ENCODE results near the gene GHITM.
"Not testable (repeated sequence)": the region's sequence is repeated elsewhere in the genome, so short reads cannot be mapped to it uniquely, and the experiment has no call there.

GHITM gene

DNA sequence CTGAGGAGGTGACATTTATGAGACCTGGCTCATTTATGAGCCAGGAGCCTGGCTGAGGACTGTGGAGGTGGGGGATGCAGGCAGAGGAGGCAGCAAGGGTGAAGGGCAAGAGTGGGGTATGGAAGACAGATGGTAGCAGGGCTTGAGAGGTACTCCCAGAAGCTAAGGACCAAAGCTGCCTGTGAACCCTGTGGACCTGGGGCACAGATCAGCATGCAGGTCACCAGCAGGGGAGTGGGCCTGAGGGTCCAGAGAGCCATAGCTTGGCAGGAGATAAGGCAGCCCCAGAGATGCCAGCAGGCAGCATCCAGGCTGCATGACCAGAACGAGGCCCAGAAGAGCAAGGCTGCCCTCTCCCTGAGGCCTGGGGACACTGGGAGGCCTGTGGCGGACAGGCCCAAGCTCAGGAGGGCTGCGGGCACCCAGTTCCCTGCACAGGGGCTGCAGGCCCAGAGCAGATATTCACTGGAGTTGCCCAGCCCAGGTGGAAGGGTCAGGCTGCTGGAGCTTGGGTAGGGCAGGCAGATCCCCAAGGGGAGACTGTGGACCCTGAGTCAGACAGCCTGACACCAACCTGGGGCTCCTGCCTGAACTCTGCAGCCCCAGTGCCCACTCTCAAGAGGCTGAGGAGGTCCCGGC lies 37.6 kb downstream of the GHITM start:
- DNase-seq (ENCODE audit: low read depth): no peak

DNA sequence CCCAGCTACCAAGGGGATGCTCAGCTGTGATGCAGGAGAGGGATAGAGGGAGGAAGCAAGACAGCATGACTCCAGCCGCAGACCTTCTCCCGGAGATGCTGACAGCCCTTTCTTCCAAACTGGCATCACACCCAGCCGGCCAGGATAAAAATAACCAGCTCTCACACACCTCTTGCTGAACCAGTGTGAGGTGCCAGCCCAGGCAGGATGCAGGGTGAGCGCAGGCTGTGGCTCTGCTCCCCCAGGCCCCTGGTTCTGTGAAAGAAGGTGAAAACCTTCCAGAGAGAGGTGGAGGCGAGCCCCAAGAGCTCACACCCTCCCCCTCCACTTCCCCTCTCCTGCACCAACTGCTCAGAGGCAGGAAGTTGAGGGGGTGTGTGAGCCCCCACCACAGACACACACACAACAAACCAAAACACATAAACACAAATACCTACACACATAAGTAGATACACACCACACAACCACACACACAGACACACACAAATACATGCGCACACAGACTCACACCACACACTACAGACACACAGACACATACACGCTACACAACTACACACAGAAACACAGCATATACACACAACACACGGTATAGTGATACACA lies 38.3 kb downstream of the GHITM start:
- peak; percentile 24 for DNase-seq (ENCODE audit: low read depth)

DNA sequence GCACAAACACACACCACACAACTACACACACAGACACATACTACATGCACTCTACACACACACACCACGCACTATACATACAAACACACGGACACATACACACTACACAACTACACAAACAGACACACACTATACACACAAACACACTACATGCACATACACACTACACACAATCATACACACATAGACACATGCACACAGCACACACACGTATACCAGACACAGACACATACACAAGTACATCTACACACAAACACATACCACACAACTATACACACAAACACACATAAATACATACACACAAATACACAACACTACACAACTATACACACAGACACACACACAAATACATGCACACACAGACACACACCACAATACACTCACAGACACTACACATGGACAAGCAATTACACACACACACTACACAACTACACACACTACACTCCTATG lies 38.9 kb downstream of the GHITM start:
- DNase-seq (ENCODE audit: low read depth): no peak

DNA sequence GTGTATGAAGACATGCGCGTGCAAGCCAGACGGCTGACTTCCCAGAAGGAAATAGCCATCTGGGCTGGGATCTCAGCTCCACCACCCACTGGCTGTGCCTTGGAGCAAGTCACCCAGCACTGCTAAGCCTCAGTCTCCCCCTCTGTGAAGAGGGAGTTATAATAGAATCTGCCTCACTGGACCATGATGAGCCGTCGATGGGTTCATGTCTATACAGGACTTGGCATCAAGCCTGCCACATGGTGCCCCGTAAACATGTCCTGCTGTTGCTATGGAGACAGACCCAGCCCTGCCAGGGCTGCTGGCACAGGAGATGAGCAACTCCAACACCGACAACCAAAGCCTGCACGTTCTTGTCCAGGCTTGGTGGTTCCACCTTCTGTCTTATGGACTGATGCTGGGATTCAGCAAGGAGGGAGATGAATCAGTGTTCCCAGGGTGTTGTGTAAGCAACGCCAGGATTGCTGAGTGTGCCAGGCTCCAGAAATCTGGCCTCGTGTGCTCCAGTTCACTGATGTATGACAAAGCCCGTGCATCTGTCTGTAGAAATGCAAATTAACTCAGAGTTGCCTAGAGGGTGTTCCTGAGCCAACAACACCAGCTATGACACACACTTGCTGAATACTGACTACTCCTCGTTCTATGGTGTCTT lies 39.9 kb downstream of the GHITM start:
- no peak for DNase-seq (ENCODE audit: low read depth)

DNA sequence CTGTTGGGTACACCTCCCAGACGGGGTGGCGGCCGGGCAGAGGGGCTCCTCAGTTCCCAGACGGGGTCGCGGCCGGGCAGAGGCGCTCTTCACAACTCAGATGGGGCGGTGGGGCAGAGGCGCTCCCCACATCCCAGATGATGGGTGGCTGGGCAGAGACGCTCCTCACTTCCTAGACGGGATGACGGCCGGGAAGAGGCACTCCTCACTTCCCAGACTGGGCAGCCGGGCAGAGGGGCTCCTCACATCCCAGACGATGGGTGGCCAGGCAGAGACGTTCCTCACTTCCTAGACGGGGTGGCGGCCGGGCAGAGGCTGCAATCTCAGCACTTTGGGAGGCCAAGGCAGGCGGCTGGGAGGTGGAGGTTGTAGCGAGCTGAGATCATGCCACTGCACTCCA lies 41.1 kb downstream of the GHITM start:
- DNase-seq (ENCODE audit: low read depth): not testable (repeated sequence)

DNA sequence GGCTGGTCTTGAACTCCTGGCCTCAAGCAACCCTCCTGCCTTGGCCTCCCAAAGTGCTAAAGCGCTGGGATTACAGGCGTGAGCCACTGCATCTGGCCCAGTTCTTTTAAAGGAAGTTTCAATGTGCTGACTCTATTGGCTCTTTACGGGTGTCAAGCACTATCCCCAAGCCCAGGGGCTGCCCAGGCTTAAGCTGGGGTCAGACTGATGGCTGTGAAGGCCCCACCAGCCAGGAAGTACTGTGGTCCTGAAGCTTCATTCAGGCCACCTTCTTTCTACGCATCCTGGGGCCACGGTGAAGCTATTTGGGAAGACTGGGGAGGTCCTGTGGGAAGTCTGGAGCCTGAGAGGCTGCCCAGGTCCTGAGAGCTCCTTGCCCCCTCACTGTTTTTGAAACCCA lies 42.3 kb downstream of the GHITM start:
- DNase-seq (ENCODE audit: low read depth): no peak

DNA sequence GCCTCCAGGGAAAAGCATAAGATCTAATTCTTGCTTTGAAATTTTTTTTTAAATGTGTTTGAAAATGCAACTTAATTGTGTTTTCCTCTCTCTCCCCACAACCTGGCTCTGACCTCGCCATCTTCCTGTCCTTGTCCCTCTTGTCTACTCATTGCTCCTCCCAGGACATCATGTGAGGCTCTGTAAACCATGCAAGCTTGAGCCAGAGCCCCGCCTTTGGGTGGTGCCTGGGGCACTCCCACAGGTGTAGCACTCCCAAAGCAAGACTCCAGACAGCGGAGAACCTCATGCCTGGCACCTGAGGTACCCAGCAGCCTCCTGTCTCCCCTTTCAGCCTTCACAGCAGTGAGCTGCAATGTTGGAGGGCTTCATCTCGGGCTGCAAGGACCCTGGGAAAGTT lies 45.2 kb downstream of the GHITM start:
- no peak for DNase-seq (ENCODE audit: low read depth)

DNA sequence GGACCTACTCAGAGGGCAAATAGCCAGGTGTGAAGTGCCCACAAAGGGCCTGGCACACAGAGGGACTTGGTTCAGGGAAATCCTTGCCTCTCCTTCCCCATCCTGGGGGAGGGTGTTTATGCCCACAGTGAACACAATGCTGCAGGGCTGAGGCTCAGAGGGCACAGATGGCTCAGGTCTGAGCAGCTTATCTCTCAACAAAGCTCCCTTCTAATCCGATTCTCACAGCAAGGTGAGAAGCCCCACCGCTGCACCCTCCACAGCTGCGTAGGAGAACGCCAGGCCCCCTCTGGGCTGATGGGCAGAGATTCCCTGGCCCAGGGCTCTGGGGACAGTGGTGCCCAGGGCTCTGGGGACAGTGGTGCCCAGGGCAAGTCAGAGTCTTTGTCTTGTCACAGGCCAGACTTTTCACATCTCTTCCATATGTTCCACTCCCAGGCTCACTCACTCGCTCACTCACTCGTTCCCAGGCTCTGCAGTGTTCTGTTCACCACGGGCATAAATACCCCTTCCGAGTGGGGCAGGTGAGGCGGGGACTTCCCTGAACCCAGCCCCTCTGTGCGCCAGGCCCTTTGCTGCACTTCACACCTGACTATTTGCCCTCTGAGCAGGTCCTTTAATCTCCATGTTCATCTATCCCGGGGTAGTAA lies 46.3 kb downstream of the GHITM start:
- no peak for DNase-seq (ENCODE audit: low read depth)

DNA sequence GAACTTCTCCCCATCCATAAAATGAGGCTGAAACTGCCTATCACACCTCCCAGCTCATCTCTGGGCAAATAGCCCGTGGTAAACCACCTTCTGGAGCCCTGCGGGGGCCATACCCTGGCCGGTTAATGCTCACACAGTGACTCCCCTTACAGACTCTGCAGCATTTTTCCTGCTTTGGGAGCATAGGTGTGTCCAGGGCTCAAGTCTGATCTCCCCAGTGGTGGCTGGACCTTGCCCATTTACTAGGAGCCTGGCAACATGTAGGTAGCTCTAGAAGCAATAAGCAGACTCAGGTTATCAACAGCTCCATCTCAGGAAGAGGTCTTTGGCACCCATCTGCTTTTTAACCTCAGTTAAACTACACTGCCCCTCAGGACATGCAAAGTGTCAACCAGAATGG lies 49.5 kb downstream of the GHITM start:
- no peak for DNase-seq (ENCODE audit: low read depth)

DNA sequence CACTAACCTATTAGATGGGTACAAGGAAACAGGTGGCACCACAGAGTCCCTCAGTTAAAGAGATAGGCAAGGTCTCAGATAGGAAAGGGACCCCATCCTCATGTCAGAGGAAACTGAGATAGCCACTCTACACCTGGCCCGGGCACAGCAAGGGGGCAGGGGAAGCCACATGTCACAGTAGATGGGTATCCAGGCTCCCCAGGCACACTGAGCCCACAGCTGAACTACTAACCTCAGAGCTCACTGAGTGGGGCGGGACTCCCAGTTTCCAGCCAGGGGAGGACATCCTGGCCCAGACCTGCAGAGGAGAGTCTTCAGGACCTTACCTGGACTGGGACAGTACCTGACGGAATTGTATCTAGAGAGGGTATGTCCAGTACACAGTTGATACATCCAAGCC lies 51.3 kb downstream of the GHITM start:
- DNase-seq (ENCODE audit: low read depth): no peak

DNA sequence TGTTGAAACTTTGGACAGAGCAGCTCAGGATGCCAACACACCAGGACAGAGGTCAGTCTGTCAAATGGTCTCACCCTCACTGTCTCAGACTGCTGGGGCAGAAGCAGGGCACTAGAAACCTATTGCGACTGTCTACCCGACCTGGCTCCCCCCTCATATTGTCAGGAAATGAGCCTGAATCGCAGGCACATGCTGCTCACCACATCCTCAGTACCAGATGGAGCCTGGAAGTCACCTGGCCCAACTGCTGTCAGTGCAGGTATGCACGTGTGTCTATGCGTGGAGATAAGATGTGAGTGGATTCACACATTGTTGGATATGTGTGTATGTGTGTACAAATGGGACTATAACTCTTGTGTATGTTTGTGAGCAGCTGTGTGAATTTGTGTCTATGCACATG lies 51.8 kb downstream of the GHITM start:
- DNase-seq (ENCODE audit: low read depth): no peak

DNA sequence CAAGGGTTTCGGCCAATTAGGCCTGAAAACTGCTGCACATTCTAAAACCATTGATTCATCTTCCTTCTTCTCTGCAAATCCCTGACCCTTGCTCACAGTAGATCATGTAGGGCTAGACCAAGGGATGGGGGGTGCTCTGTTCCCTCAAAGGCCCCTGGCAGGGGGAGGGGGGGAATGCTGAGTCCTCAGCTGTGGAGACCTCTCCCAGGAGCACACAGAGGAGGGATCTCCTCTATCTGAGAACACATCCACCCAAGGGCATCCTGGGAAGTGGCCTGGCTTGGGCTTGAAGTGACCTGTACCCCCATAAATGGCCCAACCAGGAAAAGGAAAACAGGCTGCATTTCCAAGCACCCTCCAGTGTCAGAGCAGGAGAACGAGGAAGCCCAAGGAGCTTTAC lies 54.0 kb downstream of the GHITM start:
- no peak for DNase-seq (ENCODE audit: low read depth)

DNA sequence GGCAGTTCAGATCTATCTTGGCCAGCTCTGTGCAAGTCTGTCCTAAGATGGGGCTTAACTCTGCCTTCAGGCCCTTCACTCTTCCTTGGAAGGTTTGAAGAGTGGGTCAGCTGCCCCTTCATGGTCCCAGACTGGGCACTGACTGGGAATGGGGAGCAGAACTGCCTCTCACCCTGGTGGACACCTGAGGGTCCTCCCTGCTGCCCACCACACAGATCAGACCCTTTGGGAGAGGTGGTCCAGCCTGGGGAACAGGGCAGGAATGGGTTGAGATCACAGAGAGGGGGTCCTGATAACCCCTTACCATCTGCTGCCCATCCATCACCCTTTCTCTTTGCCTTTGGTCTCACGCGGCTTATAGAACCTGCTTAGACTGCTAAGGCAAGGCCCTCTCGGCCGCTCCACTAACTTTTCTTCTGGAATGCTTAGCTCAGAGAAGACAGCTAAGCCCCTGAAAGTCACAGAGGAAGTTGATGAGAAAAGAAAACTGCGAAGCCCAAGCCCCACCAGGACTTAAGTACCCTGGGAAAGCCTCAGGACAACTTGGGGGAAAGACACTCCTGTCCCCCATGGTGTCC lies 54.6 kb downstream of the GHITM start:
- no peak for DNase-seq (ENCODE audit: low read depth)

DNA sequence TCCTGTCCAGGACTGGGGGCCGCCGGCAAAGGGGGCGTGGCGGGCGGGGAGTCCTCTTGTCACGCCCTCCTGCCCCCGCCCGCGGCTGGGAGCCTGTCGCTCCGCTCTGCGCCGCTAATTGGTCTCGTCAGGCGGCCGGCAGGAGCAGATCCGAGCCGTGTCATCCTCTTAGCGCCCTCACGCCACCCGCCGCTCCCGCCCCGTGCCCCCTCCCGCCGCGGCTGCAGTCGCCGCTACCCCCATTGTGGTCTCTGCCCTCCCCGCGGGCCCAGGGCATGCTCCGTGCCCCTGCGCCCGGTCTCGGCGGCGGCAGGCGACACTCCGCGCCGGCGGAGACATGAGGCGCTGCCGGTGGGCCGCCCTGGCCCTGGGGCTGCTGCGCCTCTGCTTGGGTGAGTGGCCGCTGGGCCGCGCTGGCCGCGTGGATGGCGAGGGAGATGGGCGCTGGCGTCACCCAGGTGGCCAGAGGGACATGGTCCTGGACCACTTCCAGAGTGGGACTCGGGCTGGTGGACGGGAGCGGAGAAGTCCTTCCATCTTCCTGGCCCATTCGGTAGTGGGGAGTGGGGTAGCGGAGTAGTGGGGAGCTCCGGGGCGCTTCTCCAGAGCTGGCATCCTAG lies 55.2 kb downstream of the GHITM start, which contains the start of gene CDHR1:
Gene CDHR1, plus strand, starts transcription at position 114 of the 620 bp plus-strand sequence. Its CDS starts 224 bp downstream, at position 338.
- DNase-seq (ENCODE audit: low read depth): peak; percentile 33

DNA sequence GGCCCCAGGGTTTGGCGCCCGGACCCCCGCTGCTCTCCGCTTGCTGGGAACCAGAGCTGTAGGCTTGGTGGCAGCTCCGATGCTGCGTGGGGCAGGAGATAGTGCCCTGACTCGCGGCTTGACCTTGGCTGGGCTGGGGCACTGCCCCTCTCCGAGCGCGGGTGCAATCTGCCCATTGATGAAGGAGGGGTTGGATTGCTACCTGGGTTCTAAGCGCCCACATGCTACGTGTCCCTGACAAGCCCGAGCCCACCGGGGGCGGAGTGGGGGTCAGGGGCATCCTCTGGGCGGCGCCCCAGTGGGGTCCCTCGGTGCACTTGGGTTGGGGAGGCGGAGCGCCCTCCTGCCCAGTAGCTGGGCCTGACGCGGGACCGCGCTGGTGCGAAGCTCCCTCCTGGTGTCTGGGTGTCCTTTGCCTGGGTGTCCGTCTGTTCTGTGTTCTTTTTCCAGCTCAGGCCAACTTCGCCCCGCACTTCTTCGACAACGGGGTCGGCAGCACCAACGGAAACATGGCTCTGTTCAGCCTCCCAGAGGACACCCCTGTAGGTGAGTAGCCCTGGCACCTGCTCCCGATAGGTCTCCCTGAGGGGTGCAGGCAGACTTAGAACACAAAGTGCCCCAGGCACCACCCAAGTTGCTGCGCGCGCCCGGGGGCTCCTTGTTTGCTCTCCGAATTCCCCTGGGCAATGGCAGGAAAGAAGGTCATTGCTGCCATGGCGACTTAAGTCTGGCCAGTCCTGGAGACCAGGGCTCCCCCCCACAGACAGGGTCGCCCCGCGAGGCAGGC lies 55.9 kb downstream of the GHITM start:
- DNase-seq (ENCODE audit: low read depth): no peak

DNA sequence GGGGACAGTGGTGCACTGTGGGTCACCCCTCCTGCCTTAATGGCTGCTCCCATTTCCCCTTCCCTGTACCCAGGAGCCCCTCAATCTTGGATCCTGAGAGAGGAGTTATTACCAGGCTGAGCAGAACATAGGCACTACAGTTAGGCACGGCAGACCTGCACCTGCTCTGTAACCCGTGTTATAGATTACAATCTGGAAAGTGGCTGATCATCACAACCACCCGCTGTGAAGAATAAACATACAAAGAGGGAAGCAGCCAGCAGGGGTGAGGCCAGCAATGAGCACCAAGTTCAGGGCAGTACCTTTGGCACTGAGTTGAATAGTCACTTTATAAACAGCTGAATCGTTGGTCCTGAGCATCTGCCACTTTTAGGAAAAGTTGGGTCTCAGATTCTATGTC lies 56.8 kb downstream of the GHITM start:
- no peak for DNase-seq (ENCODE audit: low read depth)

DNA sequence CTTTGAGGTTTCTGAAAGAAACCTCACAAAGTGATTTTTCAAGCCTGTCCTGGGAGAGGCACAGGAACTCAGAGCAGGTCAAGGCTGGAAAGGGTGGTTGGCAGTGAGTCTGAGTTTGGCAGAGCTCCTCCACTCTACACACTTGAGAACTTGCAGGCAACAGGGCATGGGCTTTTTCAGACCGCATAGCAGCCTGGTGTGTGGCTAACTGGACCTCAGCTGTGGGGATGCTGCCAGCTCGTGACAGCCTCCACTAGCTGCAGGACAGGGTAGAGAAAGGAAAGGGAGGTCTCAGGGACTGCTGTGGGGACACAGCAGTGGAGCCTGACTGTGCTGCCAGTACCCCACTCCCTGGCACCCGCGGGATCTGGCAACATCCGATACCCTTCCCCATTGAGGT lies 57.6 kb downstream of the GHITM start:
- no peak for DNase-seq (ENCODE audit: low read depth)

DNA sequence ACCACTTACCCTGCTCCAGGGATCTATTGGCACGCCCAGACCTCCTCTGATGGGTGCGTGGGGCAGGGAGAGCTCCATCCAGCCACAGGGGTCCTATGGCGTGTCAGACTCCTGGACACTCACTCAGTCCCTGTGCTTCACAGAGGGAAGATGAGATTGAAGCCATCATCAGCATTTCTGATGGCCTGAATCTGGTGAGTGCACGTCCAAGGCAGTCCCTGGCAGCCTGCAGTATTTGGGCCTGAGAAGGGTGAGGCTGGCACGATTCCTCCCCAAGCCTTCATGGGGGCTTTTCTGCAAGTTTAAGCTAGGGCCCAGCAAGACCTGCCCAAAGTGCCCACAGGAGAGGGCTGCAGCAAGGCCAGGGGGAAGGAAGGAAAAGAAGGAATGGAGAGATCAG lies 58.3 kb downstream of the GHITM start:
- DNase-seq (ENCODE audit: low read depth): no peak

DNA sequence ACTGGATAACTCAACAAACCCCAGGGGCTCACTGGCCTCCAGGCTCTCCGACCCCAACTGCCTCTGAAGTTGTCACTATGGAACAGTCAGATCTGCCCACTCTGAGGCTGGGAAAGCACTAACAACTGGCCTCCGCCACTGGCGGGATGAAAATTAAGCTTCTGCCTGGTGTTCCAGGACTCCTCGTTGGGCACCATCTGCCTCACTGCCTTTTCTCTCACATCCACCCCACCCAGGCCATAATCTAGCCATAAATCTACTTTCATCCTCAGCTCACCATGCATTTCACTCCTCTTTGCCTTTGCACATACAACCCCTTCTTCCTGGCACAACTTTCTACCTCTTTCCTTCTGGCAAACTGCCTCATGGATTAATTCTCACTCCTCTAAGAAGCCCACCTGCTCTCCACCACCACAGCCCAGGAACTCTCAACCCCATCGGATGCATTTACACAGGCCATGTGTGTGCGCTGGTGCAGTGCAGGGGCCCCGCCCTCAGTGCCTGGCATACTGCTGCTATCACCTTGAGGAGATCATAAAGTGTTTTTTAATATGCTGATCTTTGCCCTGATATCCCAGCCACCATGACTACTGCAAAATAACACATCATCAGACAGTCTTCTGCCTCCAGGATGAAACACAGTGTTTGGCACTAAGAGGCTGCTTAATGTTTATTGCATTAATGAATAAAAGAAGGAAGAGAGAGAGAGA lies 59.1 kb downstream of the GHITM start:
- DNase-seq (ENCODE audit: low read depth): no peak

DNA sequence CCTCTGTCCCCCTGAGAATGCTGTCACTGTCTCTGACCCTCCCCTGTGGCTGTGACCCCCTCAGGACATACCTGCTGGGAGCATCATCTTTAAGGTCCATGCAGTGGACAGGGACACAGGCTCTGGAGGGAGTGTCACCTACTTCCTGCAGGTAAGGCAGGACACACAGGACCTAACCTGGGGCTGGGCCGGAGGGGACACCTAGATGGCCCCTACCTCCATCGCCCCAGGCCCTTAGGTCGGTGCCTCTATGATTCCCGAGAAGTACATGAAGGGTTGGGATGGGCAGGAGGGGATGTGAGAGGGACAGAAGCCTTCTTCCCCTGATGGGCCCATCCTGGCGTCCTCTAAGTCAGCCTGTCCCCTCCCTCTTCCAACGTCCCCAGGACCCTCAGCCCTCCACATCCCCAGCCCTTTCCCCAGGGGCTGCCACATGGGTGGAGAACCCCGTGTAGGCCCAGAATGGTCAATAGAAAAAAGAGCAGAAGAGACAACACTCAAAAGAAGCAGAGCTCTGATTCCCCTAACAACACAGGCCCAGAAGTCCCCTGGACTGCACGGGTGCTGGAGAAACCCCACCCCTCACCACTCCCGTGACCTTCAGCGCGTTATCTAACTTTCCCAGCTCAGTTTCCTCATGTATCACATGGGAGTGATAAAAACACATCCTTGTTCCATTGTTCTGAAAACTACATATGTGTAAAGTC lies 61.4 kb downstream of the GHITM start:
- DNase-seq (ENCODE audit: low read depth): no peak
